HG02852 (cell line): Measurements from ENCODE around the gene AGGF1.
A peak's percentile ranks its signal among the peaks of the same experiment; 100 is the strongest.
"Not testable (repeated sequence)": the region's sequence is repeated elsewhere in the genome, so short reads cannot be mapped to it uniquely, and the experiment has no call there.

Experiments used
- ATAC-seq: cut with Tn5 transposase; IDR thresholded peaks from one replicate; pipeline ENCODE4 v1.9.1; 2021; ENCODE audit warnings: mild to moderate bottlenecking, moderate library complexity; ENCODE audit not compliant: unreplicated experiment

Gene AGGF1, protein sequence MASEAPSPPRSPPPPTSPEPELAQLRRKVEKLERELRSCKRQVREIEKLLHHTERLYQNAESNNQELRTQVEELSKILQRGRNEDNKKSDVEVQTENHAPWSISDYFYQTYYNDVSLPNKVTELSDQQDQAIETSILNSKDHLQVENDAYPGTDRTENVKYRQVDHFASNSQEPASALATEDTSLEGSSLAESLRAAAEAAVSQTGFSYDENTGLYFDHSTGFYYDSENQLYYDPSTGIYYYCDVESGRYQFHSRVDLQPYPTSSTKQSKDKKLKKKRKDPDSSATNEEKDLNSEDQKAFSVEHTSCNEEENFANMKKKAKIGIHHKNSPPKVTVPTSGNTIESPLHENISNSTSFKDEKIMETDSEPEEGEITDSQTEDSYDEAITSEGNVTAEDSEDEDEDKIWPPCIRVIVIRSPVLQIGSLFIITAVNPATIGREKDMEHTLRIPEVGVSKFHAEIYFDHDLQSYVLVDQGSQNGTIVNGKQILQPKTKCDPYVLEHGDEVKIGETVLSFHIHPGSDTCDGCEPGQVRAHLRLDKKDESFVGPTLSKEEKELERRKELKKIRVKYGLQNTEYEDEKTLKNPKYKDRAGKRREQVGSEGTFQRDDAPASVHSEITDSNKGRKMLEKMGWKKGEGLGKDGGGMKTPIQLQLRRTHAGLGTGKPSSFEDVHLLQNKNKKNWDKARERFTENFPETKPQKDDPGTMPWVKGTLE

DNA sequence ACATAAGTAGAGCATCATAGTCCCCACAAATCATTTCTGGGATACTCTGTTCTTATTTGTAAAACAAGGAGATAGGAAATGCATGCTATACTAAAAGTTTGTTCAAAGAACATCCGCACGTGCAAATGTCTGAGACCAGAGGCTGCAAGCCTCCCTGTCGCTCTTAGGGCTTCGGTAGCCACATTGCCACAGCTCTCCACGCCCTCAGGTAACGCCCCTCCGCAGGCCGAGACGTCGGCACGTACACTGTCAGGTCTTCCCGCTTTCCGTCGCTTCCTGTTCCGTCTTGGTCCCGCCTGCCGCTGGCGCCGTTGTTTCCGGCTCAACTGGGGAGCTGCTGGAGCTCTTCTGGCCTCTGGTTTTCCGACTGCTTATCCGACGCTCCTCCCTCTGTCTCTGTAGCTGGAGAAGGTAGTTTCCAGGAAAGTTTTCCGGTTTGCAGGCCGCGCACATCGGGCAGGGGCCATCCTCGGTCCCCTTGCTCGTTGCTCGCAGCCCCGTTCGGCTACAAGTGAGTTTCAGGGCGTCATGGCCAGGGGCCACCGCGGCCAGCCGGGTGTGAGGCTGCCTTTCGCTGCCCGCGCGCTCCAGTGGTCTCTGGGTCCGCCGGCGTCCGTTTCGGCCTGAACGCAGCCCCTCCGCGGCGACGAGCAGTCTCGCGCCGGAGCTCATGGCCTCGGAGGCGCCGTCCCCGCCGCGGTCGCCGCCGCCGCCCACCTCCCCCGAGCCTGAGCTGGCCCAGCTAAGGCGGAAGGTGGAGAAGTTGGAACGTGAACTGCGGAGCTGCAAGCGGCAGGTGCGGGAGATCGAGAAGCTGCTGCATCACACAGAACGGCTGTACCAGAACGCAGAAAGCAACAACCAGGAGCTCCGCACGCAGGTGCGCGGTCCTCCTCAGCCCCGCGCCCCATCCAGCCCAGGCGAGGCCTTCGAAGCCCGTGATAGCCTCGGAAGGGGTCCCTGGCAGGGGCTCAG, at the start of gene AGGF1:
Gene AGGF1 (plus strand): TSS at position 308 of the 975 bp plus-strand sequence. CDS start 363 bp downstream, at position 671.
- peak; percentile 98 for ATAC-seq

DNA sequence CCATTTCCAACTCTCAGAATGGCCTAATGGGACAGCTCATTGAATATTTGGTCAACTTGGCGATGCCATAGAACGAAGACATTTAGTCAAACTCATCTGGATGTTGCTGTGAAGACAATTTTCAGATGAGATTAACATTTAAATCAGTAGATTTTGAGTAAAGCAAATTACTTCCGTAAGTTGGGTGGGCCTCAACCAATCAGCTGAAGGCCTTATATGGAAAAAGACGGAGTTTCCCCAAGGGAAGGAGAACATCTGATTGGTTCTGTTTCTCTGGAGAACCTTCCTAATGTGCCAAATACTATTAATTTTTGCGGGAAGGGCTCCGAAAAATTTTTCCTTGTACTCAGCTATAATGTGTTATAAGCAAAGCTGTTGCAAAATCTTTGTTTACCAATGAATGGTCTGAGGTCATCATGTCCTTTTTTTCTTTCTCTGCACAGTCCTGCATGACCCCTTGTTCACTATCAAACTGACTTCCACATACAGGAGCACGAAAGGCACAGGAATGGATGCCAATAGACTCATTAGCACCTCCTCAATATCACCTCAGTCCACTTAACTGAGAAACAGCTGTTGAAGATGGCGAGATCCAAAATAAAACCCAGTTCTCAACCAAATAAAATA, 49.6 kb upstream of the AGGF1 start:
- ATAC-seq, result no peak

DNA sequence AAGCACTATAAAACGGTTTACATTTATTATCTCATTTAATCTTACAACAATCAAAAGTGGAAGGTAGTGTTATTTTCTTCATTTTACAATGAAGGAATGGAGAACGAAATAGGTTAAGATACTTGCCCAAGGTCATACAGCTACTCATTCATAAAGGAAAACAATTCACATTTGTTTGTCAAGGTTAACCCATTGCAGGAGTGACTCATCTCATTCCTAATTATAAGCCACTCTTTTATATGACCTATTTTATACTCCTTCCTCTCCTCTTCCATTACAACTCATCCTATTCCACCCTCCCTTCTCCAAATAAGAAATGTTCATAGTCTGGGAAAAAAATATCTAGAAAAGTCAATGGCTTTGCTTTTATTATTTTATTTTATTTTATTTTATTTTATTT, 47.8 kb upstream of the AGGF1 start:
- ATAC-seq, result no peak

DNA sequence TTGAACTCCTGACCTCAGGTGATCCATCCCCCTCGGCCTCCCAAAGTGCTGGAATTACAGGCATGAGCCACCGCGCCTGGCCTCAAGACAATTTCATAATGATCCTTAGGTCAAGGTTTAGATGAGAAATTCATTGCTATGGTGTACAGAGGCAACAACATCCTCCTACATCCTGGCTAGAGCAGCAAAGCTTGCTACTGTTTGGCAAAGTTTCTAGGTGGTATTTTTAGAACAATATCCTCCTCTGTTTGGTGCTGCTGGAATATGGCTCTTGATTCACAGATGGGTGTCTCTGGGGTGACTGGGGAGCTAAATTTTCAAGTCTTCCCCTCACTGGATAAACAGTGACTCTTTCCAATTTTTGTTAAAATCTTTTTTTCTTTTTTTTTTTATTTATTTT, 46.7 kb upstream of the AGGF1 start:
- no peak for ATAC-seq

DNA sequence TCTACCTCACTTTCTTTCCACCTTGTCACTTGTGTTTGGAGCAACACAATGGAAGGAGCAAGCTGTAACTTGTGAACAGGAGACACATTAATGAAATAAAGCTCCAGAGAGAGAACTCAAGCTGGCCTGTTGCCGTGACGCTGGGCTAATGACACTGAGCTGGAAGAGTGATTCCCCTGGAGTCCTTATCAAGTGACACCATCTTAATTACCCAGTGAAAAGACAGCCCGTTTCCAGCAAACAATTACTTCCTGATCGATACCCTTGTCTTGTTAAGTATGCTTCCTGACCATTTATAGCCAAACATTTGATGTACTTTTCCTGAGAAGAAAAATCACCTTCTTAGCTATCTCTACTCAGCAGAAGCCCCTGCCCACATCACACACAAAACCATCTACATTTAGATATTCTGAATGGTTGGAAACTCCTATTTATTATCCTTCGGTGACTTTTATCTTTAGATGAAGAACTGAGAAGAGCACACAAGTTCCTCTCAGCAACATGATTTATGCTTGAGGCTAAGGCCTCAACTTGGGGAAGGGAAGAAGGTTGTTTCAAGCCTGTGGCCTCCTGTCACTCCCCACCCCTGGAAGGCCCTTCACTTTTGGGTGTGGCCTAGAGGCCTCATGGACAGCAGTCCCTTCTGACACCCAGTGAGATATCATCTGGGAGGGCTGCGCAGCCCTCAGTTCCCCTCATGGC, 43.2 kb upstream of the AGGF1 start:
- ATAC-seq, result no peak

DNA sequence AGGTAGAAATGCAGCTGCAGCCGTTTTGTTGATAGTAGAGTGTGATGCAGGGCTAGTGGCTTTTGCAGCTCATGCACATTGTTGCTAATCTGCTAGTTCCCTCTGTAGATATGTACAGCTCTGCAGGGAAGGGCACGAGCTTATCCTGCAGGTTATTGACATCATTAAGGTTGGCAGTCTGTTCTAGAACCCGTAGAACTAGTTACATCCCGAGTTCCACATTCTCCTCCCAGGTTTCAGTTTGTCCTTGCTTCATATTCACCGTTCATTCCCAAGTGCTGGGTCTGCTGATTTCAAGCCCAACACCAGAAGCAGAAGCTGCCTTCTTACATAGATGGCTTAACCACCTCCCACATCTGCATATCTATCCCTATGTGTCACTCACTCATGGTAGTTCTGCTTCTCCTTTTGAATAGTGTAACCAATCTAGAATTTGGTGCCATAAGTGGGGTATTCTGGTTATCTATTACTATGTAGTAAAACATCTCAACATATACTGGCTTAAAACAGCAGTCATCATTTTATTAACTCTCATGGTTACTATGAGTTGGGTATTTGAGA, 39.2 kb upstream of the AGGF1 start:
- no peak for ATAC-seq

DNA sequence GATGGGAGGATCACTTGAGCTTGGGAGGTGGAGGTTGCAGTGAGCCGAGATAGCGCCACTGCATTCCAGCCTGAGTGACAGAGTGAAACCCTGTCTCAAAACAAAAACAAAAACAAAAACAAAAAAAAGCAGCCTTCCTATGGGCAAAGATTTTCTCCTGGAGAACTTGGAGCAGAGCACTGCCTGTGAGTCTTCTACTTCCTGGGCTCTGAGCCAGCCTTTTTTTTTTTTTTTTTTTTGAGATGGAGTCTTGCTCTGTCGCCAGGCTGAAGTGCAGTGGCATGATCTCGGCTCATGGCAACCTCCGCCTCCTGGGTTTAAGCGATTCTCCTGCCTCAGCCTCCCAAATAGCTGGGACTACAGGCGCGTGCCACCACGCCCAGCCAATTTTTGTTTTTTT, 36.8 kb upstream of the AGGF1 start:
- ATAC-seq, result not testable (repeated sequence)

DNA sequence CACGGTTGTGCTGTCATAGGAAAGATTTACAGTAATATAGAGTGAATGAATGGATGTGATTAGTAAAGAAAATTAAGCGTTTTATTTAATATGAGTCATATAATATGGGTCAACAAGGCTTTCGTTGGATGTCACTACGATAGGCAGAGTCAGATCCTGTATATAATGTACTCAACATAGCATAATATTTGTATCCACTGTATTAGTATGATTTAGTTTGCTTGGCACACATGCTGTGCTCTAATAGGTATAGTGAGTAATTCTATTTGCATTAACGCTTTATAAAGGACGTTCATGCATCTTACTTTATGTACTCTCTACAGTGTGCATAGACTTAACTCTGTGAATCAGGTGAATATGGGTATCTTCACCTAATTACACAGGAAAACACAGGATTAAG, 35.9 kb upstream of the AGGF1 start:
- no peak for ATAC-seq

DNA sequence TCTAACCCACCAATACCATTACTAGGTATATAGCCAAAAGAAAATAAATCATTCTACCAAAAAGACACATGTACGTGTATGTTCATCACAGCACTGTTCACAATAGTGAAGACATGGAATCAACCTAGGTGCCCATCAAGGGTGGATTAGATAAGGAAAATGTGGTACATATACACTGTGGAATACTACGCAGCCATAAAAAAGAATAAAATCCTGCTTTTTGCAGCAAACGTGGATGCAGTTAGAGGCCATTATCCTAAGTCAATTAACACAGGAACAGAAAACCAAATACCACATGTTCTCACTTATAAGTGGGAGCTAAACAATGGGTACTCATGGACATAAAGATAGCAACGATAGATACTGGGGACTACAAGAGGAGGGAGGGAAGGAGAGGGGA, 32.0 kb upstream of the AGGF1 start:
- ATAC-seq, result not testable (repeated sequence)

DNA sequence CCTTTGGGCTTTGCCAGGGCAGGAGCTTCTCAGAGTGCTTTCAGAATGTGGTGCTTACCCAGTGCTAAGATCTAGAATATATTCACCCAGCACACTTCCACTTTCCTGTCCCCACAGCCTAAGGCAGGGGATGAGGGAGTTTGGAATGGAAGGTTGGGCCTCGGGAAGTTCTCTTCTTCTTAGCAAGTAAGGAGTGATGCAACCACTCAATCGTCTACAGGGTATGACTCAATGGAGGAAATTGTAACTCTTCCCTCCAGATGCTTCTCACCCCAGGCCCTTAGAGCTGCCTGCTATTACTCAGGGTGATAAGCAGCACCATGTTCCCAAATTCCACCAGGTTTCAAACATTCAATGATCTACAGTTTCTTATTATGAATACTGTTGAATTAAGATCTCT, 30.8 kb upstream of the AGGF1 start:
- ATAC-seq, result no peak

DNA sequence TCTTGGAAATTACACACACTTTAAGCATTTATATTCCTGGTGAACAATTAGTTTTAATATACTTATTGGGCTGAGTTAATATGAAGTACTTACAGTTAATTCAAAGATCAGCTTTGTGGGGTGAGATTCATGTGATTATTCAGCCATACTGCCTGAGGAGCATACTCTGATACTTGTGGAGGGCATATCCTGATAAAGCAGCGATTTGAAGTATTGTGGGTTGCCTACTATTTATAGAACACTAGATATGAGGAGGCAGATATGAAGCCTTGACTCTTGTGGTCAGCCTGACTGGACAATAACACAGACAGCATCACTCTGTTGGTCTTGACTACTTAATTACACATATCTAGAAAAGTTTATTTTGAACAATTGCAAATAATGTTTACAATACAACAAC, 27.0 kb upstream of the AGGF1 start:
- no peak for ATAC-seq

DNA sequence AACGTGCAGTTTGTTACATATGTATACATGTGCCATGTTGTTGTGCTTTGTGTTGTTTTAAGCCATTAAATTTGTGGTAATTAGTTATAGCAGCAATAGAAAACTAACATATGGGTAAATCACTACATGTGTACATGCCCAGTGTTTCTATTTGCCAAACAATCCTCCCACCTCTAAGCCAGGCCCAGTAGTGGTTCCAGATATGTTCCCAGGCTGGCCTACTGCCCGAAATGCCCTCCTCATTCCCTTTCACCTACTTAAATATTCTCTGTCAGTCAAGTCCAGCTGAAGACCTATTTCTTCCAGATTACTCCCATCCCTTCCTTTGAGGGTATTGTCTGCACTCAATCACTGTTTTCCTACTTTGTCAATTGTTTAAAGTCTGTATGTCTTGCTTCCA, 24.1 kb upstream of the AGGF1 start:
- ATAC-seq, result no peak

DNA sequence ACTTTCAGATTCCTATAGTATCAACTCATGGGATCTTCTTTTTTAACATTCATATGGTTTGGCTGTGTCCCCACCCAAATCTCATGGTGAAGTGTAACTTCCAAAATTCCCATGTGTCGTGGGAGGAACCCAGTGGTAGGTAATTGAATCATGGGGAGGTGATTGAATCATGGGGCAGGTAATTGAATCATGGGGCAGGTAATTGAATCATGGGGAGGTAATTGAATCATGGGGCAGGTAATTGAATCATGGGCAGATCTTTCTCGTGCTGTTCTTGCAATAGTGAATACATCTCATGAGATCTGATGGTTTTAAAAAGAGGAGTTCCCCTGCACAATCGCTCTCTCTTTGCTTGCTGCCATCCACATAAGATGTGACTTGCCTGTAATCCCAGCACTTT, 21.8 kb upstream of the AGGF1 start:
- no peak for ATAC-seq

DNA sequence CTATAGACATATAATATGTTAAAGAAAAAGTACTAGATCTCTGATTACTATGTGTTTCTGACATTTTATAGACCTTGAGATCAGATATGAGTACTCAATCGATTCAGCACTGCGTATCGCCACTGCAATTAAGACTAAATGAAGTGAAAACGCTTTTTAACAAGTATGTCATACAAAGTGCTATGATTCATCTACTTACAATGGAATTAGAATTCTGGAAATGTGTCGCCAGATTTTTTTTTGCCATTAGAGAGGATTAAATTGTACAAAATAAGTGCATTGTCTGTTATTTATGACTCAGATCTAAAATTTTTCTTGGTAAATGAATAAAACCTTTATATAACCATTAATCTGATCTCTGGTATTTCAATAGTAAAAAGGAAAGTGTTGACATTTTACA, 20.0 kb upstream of the AGGF1 start:
- ATAC-seq, result no peak

DNA sequence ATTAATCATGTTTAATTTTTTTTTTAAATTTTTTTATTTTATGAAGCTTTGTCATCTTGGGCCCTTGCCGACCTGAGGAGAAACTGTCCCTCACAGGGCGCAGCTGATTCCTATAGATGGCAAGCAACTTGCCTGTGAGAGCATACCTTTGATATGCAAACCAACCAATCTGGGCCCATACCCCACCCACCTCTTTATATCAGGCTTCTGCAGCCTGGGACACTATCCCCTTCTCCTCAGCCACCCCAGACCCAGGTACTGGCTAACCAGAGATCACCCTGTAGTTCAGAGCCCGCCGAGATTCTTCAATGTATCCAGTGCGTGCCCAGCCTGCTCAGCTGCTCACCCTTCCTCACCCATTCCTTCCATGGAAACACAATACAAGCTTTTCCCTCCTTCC, 18.7 kb upstream of the AGGF1 start:
- no peak for ATAC-seq

DNA sequence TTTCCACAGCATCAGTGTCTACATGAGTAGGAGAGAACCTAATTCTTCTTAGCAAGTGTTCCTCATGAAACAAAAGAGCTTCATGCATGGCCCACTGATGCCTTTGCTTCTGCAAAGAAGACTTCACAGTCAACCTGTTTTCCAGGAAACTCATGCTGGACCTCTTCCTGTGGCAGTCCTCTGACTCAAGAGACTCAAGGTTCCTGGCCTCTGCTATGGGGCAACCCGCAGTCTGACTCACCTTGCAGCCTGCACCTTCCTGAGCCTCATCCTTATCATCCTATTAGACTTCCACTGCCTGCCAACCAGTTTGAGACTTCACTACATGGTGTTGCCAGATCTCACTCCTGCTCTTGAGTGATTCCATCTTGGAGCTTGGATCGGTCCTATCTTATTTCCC, 17.6 kb upstream of the AGGF1 start:
- no peak for ATAC-seq

DNA sequence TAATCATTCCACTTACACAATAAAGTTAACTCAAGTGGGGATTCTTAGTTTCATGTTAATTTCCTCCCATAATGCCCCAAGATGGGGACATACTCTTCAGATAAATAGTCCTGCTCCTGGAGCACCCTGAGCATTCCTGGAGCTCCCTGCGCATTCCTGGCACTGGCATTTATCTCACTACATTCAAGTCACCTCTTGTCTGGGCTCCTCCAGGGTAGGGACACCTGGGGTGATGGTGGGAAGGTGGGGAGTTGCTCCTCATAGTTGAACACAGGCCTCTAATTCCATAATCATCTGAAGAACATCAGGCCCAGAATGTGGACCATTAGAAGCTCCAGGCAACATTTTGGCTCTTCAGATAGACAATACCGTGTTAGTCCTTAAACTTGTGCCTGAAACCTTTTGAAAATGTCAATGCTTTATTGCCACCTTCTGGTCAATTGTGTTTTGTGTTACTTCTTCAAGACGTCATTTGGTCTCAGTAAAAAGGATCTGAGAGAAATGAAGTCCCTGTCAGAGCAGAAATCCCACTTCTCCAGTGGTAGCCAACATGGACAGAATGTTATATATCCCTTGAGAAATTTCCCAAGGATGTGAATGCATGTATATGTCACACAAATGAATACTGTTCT, 14.2 kb upstream of the AGGF1 start:
- ATAC-seq, result no peak

DNA sequence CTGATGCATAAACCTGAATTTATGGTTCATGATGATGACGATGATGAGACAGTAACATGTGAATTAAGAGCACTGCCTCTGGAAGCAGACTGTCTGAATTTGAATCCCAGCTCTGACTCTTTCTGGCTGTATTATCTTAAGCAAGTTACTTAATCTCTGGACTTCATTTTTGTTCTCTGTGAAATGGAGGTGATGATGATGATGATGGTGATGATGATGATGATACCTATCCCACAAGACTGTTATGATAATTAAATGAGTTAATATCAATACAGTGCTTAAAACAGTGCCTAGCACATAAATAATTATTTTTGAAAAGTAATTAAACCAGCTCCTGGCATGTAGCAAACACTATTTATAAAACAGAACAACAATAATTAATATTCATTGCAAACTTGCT, 13.2 kb upstream of the AGGF1 start:
- ATAC-seq, result no peak

DNA sequence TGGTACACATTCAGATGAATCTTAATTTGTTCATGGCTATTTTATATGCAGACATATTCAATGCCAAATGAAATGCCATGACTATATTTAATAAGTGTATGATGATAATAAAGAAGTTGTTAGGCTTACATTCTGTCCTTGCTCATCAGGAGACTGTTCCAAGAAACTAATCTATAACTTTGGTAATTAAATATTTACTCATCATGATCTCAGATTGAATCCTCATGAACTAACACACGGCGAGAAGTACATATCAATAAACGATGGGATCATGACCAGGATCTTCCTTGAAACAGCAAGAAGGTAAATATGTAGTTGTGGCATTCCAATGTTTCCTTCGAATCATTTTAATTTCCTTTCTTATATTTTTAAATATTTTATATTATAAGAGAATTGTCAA, 12.5 kb upstream of the AGGF1 start:
- no peak for ATAC-seq
